IPS-20b (cell line): Measurements from ENCODE around the gene PRRC2C.
"Not testable (repeated sequence)": the region's sequence is repeated elsewhere in the genome, so short reads cannot be mapped to it uniquely, and the experiment has no call there.

Source experiments
- H3K27ac ChIP-seq: one replicate; pipeline ENCODE4 v1.5.1; 2013; ENCODE audit warnings: low read length
- H3K27me3 ChIP-seq: 2 replicates; pipeline ENCODE4 v1.6.1; 2013; ENCODE audit warnings: mild to moderate bottlenecking, low read length, inconsistent platforms; ENCODE audit not compliant: insufficient read depth
- H3K36me3 ChIP-seq: 2 replicates; pipeline ENCODE4 v1.6.1; 2013; ENCODE audit warnings: low read depth, mild to moderate bottlenecking, inconsistent platforms, low read length, moderate library complexity; ENCODE audit not compliant: insufficient read depth
- H3K4me1 ChIP-seq: 2 replicates; pipeline ENCODE4 v1.6.1; 2013; ENCODE audit warnings: mild to moderate bottlenecking, control low read depth, inconsistent platforms, low read length, moderate library complexity; ENCODE audit not compliant: insufficient read depth
- H3K4me3 ChIP-seq: 2 replicates; pipeline ENCODE4 v1.5.1; 2013; ENCODE audit warnings: mild to moderate bottlenecking, low read length, inconsistent platforms
- H3K9ac ChIP-seq: 2 replicates; pipeline ENCODE4 v1.6.1; 2013; ENCODE audit warnings: low read depth, mild to moderate bottlenecking, inconsistent platforms, low read length, moderate library complexity
- H3K9me3 ChIP-seq: 2 replicates; pipeline ENCODE4 v1.6.1; 2013; ENCODE audit warnings: mild to moderate bottlenecking, low read depth, low read length, inconsistent platforms; ENCODE audit not compliant: insufficient read depth

The PRRC2C gene

DNA sequence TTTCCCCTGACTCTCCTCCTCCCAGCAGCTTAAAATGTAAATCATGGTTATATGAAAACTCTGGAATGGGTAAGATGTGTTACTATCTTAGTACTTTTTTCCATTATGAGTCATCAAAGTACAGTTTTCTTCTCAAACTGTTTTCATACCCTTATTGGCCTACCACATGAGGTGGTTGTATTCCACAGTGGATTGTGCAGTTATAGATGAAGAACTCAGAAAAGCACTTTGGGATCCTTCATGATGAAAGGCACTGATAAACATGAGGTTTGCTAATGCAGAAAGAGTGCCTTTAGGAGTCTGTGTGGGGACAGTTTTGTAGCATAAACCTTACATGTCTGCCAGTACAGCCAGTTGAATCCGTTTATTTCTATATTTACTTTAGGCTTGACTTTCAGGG is 104.7 kb downstream of the PRRC2C start:
- Histone ChIP-seq H3K27me3 (no peaks in the 10 kb centered on the region), H3K36me3 (peaks cover 79% of the 10 kb centered on the region), H3K27ac (no peak overlapping the region), H3K4me3 (no peak overlapping the region), H3K9ac (no peak overlapping the region), H3K9me3 (no peaks in the 10 kb centered on the region), H3K4me1 (no peaks in the 10 kb centered on the region)

DNA sequence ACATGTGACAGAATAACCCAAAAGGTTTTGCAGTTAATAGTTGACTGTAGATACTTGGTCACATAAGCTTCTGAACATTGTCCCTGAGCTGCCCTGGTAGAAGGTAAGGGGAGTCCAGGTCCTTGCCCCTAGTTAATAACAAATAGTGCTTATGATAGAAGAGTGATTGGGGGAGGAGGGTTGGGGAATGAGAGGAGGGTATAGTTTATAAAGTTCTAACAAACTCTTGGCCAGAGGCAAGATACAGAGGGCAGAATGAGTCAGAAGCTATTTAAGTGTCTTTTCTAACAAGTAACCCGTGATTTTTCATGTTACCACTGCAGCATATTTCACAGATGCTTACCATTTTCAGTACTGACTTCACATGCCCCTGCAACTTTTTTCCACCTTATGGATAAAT is 110.0 kb downstream of the PRRC2C start:
- H3K9me3 ChIP-seq = no peaks in the 10 kb centered on the region

DNA sequence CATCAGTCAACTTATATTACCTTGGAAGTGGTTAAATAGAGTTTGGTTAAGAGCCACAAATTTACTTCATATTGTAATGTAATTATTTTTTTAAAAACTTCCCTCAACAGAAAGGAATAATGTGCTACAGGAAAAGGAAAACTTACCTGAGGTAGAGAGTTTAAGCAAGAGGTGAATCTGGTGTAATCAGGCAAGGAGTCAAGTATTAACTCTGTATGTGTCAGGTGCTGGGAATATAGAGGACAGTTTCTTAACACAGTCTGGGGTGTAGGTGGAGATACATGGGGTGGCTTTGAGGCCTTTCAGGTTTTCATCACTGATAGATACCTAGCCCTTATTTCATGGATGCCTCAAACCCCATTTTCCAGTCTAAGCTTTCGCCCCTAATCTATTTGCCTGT is 110.8 kb downstream of the PRRC2C start:
- H3K27ac ChIP-seq = no peak overlapping the region

More for the DNA sequence above, 110.0 kb downstream of the PRRC2C start:
- Histone ChIP-seq H3K4me3 (no peak overlapping the region), H3K27ac (no peak overlapping the region), H3K9ac (no peak overlapping the region), H3K36me3 (peaks cover 32% of the 10 kb centered on the region), H3K27me3 (no peaks in the 10 kb centered on the region), H3K4me1 (no peaks in the 10 kb centered on the region)

DNA sequence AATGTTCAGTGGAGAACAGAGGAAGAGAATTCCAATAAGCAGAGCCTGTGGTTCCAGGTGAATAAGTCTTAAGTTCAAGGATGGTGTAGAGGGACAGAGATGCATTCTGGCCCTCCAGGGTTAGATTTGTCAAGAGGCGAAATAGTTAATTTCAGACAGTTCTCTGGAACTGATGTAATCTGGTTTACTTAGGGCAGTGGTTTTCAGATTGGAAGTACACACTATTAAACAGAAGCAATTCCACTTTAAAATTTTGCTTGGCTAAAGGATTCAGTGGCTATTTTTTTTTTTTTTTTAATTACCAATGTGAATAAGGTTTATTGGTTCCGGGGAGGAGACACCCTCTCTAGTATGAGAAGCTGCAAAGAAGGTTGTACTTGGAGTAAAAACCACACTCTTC is 111.4 kb downstream of the PRRC2C start:
- no peaks in the 10 kb centered on the region for H3K27me3 ChIP-seq
- H3K36me3 ChIP-seq = peaks cover 18% of the 10 kb centered on the region
- H3K4me1 ChIP-seq = no peaks in the 10 kb centered on the region
- H3K9ac ChIP-seq = no peak overlapping the region
- H3K27ac ChIP-seq = no peak overlapping the region
- no peaks in the 10 kb centered on the region for H3K9me3 ChIP-seq
- H3K4me3 ChIP-seq = no peak overlapping the region

More for the DNA sequence above, 110.8 kb downstream of the PRRC2C start:
- Histone ChIP-seq H3K36me3 (peaks cover 24% of the 10 kb centered on the region), H3K4me1 (no peaks in the 10 kb centered on the region), H3K9me3 (no peaks in the 10 kb centered on the region), H3K9ac (no peak overlapping the region), H3K4me3 (no peak overlapping the region), H3K27me3 (no peaks in the 10 kb centered on the region)

DNA sequence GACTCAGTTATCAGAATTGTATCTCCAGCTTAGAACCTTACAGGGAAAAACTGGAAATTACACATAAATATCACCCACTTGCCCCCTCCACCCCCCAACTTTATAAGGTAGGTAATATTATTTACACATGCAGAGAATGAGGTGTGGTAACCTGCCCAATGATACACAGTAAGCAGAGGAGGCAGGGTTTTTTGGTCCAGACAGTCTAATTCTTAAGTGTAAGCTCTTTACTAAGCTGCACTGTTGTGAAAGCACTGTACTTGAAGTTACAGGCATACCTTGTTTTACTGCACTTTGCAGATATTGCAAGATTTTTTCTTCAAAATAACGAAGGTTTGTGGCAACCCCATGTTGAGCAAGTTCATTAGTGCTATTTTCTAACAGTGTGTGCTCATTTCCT is 111.9 kb downstream of the PRRC2C start:
- Histone ChIP-seq H3K27ac (no peak overlapping the region), H3K4me1 (no peaks in the 10 kb centered on the region), H3K27me3 (no peaks in the 10 kb centered on the region), H3K4me3 (no peak overlapping the region), H3K9me3 (no peaks in the 10 kb centered on the region), H3K36me3 (peaks cover 13% of the 10 kb centered on the region), H3K9ac (no peak overlapping the region)

DNA sequence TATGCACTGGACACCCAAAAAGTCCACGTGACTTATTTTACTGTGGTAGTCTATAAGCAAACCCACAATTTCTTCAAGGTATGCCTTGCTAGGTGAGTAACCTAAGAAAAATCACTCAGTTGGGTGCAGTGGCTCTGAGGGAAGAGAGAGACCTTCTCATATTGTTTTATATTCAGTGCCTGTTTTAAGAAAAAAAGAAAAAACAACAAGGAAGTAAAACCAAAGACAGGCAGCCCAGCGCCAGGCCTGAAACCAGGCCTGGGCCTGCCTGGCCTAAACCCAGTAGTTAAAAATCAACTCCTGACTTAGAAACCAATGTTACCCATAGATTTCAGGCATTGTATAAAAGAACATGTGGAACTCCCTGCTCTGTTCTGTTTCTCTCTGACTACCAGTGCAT is 115.0 kb downstream of the PRRC2C start:
- not testable (repeated sequence) for H3K27ac ChIP-seq, H3K36me3 ChIP-seq, H3K4me1 ChIP-seq, H3K4me3 ChIP-seq, H3K9ac ChIP-seq, H3K9me3 ChIP-seq, H3K27me3 ChIP-seq

DNA sequence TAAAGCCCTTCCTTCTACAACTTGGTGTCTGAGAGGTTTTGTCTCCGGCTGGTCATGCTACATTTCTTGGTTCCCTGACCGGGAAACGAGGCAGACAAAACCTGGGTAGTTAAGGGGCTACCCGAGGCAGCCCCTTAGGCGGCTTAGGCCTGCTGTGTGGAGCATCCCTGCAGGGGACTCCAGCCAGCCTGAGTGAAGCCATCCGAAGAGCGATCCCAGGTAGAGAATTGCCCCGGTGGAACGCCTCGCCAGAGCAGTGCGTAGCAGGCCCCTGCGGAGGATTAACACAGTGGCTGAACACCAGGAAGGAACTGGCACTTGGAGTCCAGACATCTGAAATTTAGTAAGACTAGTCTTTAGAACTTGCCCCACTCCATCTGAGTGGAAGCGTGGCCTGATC is 115.5 kb downstream of the PRRC2C start:
- Histone ChIP-seq H3K4me3 (no peak overlapping the region), H3K9me3 (no peaks in the 10 kb centered on the region), H3K9ac (no peak overlapping the region), H3K4me1 (no peaks in the 10 kb centered on the region), H3K36me3 (no peaks in the 10 kb centered on the region), H3K27me3 (no peaks in the 10 kb centered on the region), H3K27ac (no peak overlapping the region)

DNA sequence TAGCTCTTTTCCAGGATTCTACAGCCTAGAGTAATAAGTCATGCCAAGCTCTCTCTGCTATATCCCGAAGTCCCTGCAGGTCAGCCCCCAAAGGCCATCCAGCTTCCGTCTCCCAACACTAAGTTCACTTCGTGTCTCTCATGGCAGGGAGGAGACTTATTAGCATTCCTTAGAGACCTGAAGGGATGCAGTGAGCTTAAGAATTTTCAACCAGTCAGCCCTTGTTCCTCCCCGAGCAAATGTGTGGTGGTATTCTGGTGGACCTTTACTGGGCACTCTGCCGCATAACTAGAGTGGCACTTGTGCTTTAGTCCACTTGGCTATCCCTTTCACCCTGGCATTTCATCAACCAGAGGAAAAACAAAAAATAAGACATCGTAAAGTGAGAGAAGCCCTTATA is 117.7 kb downstream of the PRRC2C start:
- H3K9me3 ChIP-seq, H3K9ac ChIP-seq, H3K27me3 ChIP-seq, H3K4me3 ChIP-seq, H3K27ac ChIP-seq, H3K36me3 ChIP-seq, H3K4me1 ChIP-seq: not testable (repeated sequence)

DNA sequence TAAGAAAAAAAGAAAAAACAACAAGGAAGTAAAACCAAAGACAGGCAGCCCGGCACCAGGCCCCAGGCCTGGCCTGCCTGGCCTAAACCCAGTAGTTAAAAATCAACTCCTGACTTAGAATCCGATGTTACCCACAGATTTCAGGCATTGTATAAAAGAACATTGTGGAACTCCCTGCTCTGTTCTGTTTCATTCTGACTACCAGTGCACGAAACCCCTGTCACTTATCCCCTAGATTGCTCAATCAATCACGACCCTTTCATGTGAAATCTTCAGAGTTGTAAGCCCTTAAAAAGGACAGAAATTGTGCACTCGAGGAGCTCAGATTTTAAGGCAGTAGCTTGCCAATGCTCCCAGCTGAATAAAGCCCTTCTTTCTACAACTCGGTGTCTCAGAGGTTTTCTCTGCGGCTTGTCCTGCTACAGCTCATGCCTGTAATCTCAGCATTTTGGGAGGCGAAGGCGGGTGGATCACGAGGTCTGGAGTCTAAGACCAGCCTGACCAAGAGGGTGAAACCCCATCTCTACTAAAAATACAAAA is 121.1 kb downstream of the PRRC2C start:
- no peaks in the 10 kb centered on the region for H3K4me1 ChIP-seq
- no peak overlapping the region for H3K4me3 ChIP-seq
- H3K36me3 ChIP-seq = no peaks in the 10 kb centered on the region
- H3K27me3 ChIP-seq = no peaks in the 10 kb centered on the region
- no peak overlapping the region for H3K9ac ChIP-seq
- no peak overlapping the region for H3K27ac ChIP-seq
- no peaks in the 10 kb centered on the region for H3K9me3 ChIP-seq

DNA sequence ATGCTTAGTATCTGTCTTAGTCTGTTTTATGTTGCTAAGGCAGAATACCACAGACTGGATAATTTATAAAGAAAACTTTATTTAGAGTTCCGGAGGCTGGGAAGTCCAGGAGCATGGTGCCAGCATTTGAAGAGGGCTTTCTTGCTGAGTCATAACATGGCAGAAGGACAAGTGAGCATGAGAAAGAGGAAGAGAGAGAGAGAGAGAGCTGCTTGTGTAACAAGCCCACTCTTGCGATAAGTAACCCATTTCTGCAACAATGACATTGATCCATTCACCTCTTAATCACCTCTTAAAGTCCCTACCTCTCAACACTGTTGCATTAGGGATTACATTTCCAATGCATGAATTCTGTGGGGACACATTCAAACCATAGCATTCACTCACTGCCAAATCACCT is 125.1 kb downstream of the PRRC2C start:
- Histone ChIP-seq H3K36me3 (no peaks in the 10 kb centered on the region), H3K27me3 (no peaks in the 10 kb centered on the region), H3K4me1 (no peaks in the 10 kb centered on the region), H3K4me3 (no peak overlapping the region), H3K9ac (no peak overlapping the region), H3K27ac (no peak overlapping the region), H3K9me3 (no peaks in the 10 kb centered on the region)

DNA sequence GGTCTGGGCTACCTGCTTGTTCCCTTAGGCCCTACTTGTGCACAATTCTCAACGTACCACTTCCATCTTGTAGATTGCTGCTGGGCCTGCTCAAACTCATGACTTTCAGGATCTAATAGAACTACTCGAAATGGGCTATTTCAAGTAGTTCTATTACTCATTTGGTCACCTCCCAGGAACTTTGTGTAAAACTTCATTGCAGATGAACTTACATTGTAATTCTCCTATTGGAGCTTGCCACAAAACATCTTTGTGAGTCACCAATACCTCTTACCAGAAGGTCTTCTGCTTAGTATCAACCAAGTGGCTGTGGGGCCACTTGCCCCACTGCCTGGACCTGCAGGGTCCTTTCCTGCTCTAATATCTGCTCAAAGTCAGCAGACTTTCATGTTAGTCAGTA is 126.0 kb downstream of the PRRC2C start:
- H3K27ac ChIP-seq = no peak overlapping the region
- H3K9me3 ChIP-seq = no peaks in the 10 kb centered on the region
- H3K9ac ChIP-seq = no peak overlapping the region
- no peaks in the 10 kb centered on the region for H3K4me1 ChIP-seq
- no peak overlapping the region for H3K4me3 ChIP-seq
- H3K36me3 ChIP-seq = no peaks in the 10 kb centered on the region
- H3K27me3 ChIP-seq = no peaks in the 10 kb centered on the region

DNA sequence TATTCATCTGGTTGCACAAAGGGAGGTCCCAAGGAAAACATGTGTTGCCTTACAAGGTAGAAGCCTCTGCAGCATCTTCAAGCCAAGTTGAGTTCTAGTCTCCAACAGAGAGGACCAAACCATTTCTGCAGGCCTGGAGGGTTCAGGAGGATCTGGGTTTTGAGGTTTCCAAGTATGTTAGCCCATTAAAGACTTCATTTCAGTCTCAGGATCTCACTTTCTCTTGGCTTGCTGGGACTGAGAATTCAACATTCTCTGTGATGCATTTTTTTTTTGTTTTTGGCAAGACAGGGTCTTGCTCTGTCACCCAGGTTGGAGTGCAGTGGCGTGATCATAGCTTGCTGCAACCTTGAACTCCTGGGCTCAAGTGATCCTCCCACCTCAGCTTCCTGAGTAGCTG is 128.0 kb downstream of the PRRC2C start:
- Histone ChIP-seq H3K27ac (no peak overlapping the region), H3K4me3 (no peak overlapping the region), H3K36me3 (no peaks in the 10 kb centered on the region), H3K4me1 (no peaks in the 10 kb centered on the region), H3K9ac (no peak overlapping the region), H3K9me3 (no peaks in the 10 kb centered on the region), H3K27me3 (no peaks in the 10 kb centered on the region)
